Neural cell (in vitro differentiated cells): ENCODE data around the gene FAM170A.

Experiments
- EZH2 ChIP-seq: fragments of 200-600, 300-800 bp; shearing (Covaris generic), sonication (generic); IDR thresholded peaks from 2 replicates; pipeline ENCODE4 v1.6.1; 2014; ENCODE audit warnings: antibody characterized with exemption, low read length, borderline replicate concordance, mild to moderate bottlenecking; ENCODE audit not compliant: insufficient read depth, poor library complexity, severe bottlenecking
- POLR2AphosphoS5 ChIP-seq: IDR thresholded peaks from 2 replicates; pipeline ENCODE4 v1.6.1; 2012
- TAF1 ChIP-seq: IDR thresholded peaks from 2 replicates; pipeline ENCODE4 v1.6.1; 2012; ENCODE audit warnings: low read depth
- TF ChIP-seq, protein P1 (sequence below): fragments of 450-650 bp; IDR thresholded peaks from 2 replicates; pipeline ENCODE4 v1.5.1; 2014; ENCODE audit warnings: antibody characterized with exemption, mild to moderate bottlenecking, moderate library complexity; ENCODE audit not compliant: poor library complexity, severe bottlenecking
- TF ChIP-seq, protein P2 (sequence below): IDR thresholded peaks from 2 replicates; pipeline ENCODE4 v1.6.1; 2012; ENCODE audit warnings: borderline replicate concordance

GRCh38 chr5:119614838-119615237 is 14.5 kb upstream of the FAM170A start:
- TF ChIP-seq, protein P1, sequence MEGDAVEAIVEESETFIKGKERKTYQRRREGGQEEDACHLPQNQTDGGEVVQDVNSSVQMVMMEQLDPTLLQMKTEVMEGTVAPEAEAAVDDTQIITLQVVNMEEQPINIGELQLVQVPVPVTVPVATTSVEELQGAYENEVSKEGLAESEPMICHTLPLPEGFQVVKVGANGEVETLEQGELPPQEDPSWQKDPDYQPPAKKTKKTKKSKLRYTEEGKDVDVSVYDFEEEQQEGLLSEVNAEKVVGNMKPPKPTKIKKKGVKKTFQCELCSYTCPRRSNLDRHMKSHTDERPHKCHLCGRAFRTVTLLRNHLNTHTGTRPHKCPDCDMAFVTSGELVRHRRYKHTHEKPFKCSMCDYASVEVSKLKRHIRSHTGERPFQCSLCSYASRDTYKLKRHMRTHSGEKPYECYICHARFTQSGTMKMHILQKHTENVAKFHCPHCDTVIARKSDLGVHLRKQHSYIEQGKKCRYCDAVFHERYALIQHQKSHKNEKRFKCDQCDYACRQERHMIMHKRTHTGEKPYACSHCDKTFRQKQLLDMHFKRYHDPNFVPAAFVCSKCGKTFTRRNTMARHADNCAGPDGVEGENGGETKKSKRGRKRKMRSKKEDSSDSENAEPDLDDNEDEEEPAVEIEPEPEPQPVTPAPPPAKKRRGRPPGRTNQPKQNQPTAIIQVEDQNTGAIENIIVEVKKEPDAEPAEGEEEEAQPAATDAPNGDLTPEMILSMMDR: no peak
- TF ChIP-seq POLR2AphosphoS5 (no peak), TAF1 (no peak), EZH2 (no peak)
- TF ChIP-seq, protein P2, sequence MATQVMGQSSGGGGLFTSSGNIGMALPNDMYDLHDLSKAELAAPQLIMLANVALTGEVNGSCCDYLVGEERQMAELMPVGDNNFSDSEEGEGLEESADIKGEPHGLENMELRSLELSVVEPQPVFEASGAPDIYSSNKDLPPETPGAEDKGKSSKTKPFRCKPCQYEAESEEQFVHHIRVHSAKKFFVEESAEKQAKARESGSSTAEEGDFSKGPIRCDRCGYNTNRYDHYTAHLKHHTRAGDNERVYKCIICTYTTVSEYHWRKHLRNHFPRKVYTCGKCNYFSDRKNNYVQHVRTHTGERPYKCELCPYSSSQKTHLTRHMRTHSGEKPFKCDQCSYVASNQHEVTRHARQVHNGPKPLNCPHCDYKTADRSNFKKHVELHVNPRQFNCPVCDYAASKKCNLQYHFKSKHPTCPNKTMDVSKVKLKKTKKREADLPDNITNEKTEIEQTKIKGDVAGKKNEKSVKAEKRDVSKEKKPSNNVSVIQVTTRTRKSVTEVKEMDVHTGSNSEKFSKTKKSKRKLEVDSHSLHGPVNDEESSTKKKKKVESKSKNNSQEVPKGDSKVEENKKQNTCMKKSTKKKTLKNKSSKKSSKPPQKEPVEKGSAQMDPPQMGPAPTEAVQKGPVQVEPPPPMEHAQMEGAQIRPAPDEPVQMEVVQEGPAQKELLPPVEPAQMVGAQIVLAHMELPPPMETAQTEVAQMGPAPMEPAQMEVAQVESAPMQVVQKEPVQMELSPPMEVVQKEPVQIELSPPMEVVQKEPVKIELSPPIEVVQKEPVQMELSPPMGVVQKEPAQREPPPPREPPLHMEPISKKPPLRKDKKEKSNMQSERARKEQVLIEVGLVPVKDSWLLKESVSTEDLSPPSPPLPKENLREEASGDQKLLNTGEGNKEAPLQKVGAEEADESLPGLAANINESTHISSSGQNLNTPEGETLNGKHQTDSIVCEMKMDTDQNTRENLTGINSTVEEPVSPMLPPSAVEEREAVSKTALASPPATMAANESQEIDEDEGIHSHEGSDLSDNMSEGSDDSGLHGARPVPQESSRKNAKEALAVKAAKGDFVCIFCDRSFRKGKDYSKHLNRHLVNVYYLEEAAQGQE: no peak
